CD4-positive, alpha-beta T cell treated with Interleukin-15 for 4 hours (primary cell): ENCODE data around the gene MT1H.
"Not testable (repeated sequence)": the region's sequence is repeated elsewhere in the genome, so short reads cannot be mapped to it uniquely, and the experiment has no call there.

Experiments used
- DNase-seq: peaks from one replicate; pipeline ENCODE4 v3.0.0-alpha.2; 2020; ENCODE audit warnings: low spot score

The MT1H gene

DNA sequence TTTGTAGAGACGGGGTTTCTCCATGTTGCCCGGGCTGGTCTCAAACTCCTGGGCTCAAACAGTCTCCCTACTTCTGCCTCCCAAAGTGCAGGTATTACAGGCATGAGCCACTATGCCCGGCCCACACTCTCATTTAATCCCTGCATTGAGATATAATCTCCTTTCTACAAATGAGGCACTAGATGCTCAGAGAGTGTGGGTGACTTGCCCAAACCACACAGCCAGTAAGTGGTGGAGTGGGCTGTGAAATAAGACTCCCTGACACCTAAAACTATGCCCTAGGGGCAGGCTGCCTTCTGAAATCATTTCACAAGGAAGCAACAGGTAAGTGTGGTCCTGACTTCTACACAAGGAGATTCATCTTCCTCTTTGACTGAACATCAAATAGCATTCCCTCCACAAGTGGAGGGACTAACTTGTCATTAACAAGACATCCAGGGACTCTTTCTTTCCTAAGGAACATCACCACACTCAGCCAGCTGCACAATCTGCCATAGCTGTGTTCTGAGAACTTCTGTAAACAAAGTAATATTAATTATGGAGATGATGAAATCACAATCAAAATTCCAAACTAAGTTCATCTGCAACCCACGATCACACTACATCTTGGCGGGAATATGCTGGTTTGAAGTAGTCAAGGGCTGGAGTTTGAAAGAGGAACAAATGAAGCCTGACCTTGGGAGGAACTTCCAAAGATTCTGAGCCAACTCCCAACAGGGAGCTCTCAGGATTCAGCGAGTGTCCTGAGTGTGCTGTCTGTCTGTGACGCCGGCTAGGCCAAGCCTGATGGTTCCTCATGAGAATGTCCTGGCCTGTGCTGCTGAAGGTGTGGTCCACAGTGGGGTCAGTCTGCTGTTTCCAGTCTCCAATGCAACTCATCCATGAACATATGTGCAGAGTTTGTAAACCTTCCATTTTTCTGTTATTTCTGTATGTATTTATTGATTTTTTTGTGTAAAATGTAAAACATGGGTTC, 4.0 kb upstream of the MT1H start:
- DNase-seq = not testable (repeated sequence)

DNA sequence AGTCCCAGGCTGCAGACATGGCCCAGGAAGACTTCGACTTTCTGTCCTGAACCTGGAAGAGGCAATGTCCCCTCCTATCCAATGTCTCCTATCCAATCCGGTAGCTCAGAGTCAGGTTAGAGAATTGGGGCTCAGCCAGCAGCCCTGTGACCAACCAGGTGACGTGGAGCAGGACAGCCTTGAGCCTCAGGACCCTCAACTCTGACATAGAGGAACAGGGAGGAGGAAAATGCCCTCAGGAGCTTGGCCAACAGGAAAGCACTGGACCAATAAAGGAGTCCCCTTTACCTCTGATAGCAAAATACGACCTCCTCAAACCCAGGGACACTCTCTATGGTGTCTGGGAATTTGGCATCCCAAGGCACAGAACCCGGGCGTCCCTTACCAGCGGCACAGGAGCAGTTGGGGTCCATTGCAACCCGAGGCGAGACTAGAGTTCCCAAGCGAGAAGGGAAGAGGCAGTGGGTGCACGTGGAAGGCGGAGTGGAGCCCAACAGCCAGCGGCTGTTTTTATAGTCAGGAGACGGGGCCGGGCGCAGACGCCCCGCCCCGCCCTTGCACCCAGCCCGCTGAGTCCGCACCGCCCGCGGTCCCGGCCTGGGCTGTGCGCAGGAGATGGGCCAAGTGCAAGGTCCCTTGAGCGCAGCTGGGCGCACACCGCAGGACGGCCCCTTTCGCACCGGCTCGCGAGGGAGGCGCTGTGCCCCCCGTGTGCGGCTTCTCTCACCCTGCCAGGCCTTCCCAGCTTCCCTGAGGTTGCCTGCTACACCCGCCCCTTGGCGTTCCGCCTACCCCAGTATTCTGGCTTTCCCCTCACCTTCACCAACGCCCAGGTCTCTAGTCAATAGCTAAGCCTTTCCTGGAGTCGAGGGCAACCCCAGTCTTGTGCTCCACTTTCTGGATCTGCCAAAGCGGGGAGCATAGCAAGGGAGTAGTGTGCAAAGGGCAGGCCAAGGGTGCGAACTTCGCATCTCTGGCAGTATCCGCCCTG, 1.7 kb upstream of the MT1H start, which contains the start of gene MT1G:
Gene MT1G, minus strand, starts transcription at position 485 of the 991 bp plus-strand sequence. Its CDS starts 72 bp downstream, at position 413.
- no peak for DNase-seq

- no peak for DNase-seq
Observed at GRCh38 chr16:56669840-56670619, 416 bp downstream of the MT1H start.

DNA sequence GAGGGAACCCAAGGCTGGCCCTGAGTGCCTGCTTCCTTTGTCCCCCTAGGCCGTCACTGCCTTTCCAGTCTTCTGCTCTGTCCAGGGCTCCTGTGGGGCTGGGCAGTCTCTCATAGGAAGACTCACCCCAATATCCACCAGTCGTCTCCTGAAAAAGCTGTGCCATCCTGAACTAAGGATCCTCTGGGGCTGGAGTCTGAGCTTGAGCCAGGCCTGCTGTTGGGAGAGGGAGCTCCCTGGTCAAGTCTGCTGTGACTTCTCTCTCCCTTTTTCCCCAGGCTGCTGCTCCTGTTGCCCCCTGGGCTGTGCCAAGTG, 963 bp downstream of the MT1H start:
- DNase-seq = no peak

DNA sequence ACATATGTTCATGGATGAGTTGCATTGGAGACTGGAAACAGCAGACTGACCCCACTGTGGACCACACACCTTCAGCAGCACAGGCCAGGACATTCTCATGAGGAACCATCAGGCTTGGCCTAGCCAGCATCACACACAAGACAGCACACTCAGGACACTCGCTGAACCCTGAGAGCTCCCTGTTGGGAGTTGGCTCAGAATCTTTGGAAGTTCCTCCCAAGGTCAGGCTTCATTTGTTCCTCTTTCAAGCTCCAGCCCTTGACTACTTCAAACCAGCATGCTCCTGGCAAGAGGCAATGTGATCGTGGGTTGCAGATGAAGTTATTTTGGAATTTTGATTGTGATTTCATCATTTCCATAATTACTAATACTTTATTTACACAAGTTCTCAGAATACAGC, 2.1 kb downstream of the MT1H start:
- DNase-seq = not testable (repeated sequence)

GRCh38 chr16:56672171-56672570, 2.6 kb downstream of the MT1H start:
- not testable (repeated sequence) for DNase-seq

DNA sequence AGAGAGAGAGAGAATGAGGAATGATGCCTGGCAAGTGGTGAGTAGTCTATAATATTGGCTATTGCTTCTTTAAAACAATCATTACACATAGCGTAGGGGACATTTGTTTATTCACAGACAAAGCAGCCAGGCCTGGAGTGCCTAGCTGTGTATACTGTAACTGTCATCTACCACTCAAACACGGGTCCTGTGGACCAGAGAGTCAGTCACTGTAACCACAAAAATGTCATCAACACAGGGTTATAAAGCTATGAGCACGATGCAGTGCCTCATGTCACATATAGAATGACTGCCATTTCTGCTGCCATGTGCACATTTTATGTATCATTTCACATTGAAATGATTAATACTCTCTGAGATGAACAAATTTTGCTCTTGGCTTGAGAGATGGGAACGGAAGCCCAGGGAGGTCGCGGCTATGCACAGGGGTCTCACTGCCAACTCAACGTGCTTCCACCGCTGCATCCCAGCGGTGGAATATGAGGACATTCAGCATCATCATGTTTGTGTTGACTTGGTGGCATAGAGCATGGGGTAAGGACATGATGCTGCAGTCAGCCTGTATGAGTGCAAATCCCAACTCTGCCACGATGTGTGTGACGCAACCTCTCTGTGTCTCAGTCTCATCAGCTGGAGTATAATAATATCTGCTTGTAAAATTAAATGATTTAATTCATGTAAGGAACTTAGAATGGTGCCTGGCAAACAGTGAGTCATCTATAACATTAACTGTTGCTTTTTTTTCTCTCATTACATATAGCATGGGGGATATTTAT, 3.3 kb downstream of the MT1H start:
- DNase-seq = no peak

- no peak for DNase-seq
Observed at GRCh38 chr16:56673921-56674320, 4.3 kb downstream of the MT1H start.

DNA sequence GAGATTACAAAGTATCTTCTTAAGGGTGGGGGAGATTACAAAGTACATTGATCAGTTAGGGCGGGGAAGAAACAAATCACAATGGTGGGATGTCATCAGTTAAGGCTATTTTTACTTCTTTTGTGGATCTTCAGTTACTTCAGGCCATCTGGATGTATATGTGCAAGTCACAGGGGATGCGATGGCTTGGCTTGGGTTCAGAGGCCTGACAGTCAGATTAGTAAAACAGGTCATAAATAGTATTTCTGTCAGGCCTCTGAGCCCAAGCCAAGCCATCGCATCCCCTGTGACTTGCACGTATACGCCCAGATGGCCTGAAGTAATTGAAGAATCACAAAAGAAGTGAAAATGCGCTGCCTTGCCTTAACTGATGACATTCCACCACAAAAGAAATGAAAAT, 5.0 kb downstream of the MT1H start:
- DNase-seq = not testable (repeated sequence)

- peak; percentile 26 for DNase-seq
Observed at GRCh38 chr16:56675685-56676210, 6.1 kb downstream of the MT1H start.

GRCh38 chr16:56677474-56677873, 7.9 kb downstream of the MT1H start:
- DNase-seq = no peak

GRCh38 chr16:56679078-56679730, 9.6 kb downstream of the MT1H start:
- no peak for DNase-seq

DNA sequence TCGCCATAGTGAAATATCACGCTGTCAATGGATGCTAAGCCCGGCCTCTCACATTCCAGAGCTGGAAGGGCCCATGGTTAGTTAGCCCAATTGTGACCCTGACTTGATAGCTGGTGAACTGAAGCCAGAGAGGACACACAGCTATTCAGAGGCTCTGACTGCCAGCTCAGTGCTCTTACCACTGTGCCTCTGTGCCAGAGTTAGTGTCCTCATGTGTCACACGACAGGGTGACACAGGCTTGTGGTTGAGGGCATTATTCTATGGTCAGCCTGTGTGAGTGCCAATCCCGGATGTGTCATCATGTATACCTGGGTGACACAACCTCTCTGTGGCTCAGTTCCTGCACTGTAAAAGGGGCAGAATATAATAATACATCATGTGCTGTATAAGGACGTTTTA, 10.2 kb downstream of the MT1H start:
- peak; percentile 20 for DNase-seq

- peak; percentile 85 for DNase-seq
Observed at GRCh38 chr16:56681939-56682702, 12.5 kb downstream of the MT1H start, which contains the start of gene MT1X. Gene MT1X (plus strand): TSS chr16:56682470. CDS start chr16:56682541, 71 bp downstream.

GRCh38 chr16:56682703-56683397, 13.2 kb downstream of the MT1H start:
- no peak for DNase-seq

DNA sequence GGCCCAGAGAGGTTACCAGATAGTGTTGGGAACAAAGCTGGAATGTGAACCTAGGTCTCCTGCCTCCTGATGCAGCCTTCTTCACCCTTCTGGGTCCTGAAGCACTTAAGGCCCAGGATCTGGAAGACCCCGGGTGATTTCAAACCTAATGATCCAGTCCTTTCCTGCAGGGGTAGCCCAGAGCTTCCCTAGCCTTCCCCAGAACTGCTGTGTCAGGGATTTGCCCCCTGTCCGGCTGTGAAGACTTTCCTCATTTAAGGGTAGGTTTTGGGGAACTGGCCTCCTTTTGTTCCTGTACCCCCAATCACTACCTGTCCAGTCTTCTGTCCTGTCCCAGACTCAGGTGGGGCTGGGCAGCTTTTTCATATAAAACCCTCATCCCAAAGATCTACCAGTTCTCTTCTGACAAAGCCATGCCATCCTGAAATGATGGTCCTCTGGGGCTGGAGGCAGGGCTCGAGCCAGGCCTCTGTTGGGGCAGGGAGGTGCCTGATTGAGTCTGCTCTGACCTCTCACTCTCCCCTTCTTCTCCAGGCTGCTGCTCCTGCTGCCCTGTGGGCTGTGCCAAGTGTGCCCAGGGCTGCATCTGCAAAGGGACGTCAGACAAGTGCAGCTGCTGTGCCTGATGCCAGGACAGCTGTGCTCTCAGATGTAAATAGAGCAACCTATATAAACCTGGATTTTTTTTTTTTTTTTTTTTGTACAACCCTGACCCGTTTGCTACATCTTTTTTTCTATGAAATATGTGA, 14.0 kb downstream of the MT1H start:
- no peak for DNase-seq

DNA sequence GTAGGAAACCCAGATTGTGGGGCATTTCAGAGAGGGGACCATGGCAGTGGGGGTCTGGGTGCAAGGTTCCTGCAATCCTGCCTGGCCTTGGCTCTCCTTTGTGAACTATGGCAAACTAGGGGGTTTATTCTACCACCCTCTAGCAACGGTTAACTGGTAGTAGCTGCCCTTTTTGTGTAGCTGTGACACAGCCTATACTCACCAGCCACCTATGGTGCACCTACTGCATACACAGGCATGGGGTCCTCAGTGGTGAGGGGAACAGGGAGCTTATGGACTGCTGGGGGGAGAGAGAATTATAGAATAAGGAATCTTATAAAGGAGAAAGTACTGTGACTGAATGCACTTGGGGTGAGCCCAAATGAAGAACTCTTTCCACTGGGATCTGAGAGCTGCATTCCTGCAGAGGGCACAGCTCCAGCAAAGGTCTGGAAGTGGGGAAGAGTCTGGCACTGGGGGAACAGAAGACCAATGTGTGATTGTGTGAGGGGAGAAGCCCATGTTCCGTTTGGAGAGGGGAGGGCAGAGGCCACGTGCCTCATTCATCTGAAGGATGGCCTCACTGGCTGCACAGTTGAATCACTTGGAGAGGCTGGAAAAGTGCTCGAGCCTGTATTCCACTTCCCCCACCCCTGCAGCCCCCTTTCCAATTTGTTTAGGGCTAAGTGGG, 14.8 kb downstream of the MT1H start:
- no peak for DNase-seq
